Smooth muscle cell of trachea (primary cell): Measurements from ENCODE around the gene GLTP. TPM values are rescaled to one million over a fixed set of nuclear protein-coding genes. Genes with fewer than 3 reads are reported as not detected.

Experiments used
- total RNA-seq: library from RNA; depleted of rRNA; stranded (reverse); fragments of >200 nt; gene quantifications from 2 replicates; pipeline ENCODE4 v1.2.1, GENCODE V29; 2014

GLTP gene, protein sequence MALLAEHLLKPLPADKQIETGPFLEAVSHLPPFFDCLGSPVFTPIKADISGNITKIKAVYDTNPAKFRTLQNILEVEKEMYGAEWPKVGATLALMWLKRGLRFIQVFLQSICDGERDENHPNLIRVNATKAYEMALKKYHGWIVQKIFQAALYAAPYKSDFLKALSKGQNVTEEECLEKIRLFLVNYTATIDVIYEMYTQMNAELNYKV
- total RNA-seq, result 59.0 and 87.4 TPM in 2 replicates

DNA sequence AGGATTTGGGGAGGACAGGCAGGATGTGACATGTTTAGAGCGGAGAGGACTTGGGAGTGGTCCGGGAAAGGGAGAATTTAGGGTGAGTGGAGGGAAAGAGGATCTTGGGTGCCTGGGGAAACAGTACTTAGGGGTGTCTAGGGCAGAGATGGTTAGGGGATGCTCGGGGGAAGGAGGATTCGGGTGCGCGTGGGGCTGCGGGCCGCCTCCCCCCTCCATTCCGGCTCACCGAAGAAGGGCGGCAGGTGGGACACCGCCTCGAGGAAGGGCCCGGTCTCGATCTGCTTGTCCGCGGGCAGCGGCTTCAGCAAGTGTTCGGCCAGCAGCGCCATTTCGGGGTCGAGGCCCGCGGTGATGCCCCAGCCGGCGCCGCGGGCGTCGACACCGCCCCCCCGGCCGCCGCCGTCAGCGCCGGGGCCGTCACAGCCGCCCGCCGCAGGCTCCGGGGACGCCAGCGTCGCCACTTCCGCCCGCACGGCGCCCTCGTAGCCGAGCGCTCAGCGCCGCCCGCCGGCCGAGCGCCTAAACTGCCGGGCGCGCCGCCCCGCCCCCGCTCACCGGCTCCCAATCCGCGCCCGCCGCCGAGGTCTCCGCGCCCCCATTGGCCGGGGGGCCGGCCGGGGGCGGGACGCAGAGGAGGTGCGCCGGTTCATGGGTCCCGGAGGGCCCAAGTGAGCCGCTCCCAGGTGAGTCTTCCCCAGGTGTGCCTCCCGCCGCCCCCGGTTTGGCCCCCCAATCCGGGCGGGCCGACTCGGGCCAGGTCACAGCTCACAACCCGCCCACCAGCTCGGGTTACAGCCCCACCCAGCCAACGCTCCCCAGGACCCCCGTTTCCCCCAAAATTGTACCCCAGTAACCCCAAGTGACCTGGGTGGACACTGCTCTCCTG lies at the start of gene GLTP:
Gene GLTP (minus strand): TSS at position 499 of the 889 bp plus-strand sequence. CDS start 167 bp downstream, at position 332.

DNA sequence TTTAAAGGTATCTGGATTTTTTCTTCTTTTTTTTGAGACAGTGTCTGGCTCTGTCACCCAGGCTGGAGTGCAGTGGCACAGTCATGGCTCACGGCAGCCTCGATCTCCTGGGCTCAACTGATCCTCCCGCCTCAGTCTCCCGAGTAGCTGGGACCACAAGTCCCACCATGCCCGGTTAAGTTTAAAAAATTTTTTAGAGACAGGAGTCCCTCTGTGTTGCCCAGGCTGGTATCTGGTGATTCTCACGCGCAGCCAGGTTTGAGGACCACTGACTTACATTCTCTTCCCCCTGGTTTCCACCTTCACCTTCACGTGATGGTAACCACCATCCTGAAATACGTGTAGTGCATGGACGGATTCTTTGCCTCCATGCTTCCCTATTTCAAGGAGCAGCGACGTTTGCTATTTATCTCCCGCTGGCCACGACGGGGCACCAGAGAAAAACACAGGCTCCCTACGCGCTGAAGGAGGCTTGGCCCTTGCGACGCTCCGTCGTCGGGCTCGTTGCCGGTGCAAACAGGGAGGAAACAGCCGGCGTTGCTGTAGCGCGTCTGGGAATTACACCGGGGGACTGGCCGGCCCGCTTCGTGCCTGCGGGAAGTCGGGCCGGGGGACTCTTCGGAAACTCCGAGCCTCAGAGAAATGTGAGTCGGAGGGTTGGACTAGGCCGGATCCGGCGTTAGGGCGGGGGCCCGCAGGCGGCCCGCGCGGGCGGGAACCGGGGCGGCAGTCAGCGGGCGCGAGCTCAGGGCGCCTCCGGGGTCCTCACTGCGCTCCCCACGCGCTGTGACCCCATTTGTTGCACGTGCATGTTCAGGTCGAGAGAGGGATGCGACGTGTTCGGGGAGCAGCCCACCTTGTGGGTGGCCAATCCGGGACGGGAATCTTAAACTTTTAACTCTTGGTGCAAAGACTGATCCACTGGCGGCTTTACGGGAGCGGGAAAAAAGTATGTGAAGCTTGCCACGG lies 19.7 kb upstream of the GLTP start, which contains the start of gene TCHP:
Gene TCHP (plus strand): TSS at position 492 of the 969 bp plus-strand sequence. CDS start 2,753 bp downstream, outside the sequence.

DNA sequence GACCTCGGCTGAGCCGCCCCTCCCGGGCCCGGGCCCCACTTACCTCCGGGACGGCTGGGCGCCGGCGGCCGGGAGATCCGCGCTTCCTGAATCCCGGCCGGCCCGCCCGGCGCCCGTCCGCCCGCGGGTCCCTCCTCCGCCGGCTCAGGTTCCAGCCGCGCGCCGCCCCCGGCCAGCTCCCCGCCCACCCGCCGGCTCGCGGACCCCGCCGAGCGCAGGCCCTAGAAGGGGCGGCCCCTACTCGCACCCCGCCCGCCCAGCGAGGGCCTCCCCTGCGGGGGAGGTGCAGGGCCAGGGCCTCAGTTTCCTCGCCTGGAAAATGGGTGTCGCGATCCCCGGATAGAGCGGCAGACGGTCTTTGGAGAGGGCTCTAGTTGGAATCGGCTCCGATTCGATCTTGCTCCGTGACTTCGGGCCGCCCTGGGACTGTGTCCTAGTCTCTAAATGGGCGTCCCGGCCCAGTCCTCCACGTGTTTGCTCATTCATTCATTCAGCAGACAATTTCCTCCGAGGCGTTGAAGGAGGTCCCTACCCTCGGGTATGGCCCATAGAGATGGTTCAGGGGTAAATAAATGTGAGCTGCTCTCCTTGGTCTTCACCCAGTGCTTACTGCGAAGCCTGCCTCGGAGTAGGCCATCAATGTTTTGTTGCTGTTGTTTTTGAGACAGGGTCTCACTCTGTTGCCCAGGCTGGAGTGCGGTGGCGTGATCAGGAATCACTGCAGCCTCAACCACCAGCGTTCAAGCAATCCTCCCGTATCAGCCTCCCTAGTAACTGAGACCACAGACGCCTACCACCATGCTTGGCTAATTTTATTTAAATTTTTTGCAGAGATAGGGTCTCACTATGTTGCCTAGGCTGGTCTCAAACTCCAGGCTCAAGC lies 46.8 kb downstream of the GLTP start, which contains the start of gene TRPV4:
Gene TRPV4 (minus strand): TSS at position 92 of the 883 bp plus-strand sequence. CDS start 18,602 bp downstream, outside the sequence.

Other genes starting within 250 kb of the GLTP start
- 0.15 and 0.33 TPM in 2 replicates for gene FAM222A, start 166.7 kb downstream of the GLTP start, total RNA-seq
- 0.87 and 2.5 TPM in 2 replicates for gene TRPV4, start 47.1 kb downstream of the GLTP start, total RNA-seq
- 10.1 and 14.1 TPM in 2 replicates for gene TCHP, start 19.7 kb upstream of the GLTP start, total RNA-seq
- 58.4 and 60.9 TPM in 2 replicates for gene GIT2, start 115.8 kb upstream of the GLTP start, total RNA-seq
- 137 and 211 TPM in 2 replicates for gene ANKRD13A, start 118.9 kb upstream of the GLTP start, total RNA-seq
- 13.5 and 19.2 TPM in 2 replicates for gene C12orf76, start 168.0 kb upstream of the GLTP start, total RNA-seq
- gene IFT81, start 243.8 kb upstream of the GLTP start, total RNA-seq, result 18.9 and 34.9 TPM in 2 replicates